ENCODE results near the gene NUP188.
A peak's percentile ranks its signal among the peaks of the same experiment; 100 is the strongest.
"Not testable (repeated sequence)": the region's sequence is repeated elsewhere in the genome, so short reads cannot be mapped to it uniquely, and the experiment has no call there.

Gene NUP188

DNA sequence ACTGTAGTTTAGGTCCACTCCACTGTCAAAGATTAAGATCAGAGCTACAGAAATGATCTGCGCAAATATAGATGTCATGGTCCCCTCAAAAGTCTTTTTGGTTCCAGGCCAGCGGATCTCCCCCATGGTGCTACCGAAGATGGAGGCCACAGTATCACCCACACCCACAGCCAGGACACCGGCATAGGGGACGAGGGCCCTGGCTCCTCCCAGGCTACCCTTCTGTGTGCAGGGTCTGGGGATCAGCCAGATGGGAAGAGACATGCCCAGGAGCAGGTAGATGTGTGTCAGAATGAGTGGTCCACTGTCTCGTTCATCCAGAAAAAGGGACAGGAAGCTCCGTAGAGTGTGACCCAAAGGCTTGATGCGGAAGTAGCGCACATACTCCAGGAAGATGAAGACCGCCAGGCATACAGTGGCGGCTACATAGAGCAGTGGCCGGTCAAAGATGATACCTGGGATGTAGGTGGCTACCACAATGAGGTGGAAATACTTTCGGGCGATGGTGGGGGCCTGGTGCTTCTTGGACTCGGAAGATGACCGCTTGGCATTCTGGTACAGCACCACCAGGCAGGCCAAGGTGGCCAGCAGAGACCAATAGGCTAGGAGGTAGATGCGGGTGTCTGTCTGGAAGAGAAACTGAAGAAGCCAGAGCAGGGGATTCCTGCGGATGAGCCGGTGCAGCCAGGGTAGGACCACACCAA, 1.5 kb upstream of the NUP188 start:
- no peak overlapping the region for H2BK12ac ChIP-seq (ENCODE audit: low read length)
- peaks cover 11% of the 10 kb centered on the region for H3K79me1 ChIP-seq (ENCODE audit: low read length)
- H3K79me2 ChIP-seq (ENCODE audit: control insufficient read depth, insufficient read depth, low read length, poor library complexity) = peaks cover 10% of the 10 kb centered on the region
- no peak overlapping the region for H3K27ac ChIP-seq (ENCODE audit: low read depth, low read length)
- WGBS (ENCODE audit: extremely low coverage, insufficient coverage, insufficient read length) = no CpG with 5 or more reads among the region's 19 CpGs
- H4K91ac ChIP-seq (ENCODE audit: low read depth, low read length) = no peak overlapping the region
- no peak overlapping the region for H3K4me2 ChIP-seq (ENCODE audit: low read length)
- no peak overlapping the region for H4K12ac ChIP-seq (ENCODE audit: low read depth, low read length)
- no peak for DNase-seq
- no peak overlapping the region for H2AFZ ChIP-seq (ENCODE audit: insufficient read depth, low read length, poor library complexity)
- H3K23ac ChIP-seq (ENCODE audit: low read length) = no peak overlapping the region
- H3K4me1 ChIP-seq (ENCODE audit: control insufficient read depth in 1 of 2, insufficient read depth in 2 of 2, low read length in 2 of 2) = peaks cover 14 to 20% of the 10 kb centered on the region in 2 experiments
- H3K4me3 ChIP-seq (ENCODE audit: low read depth, low read length) = no peak overlapping the region
- no peaks in the 10 kb centered on the region for H3K9me3 ChIP-seq (ENCODE audit: insufficient read depth, low read depth, low read length)
- H3K36me3 ChIP-seq (ENCODE audit: control insufficient read depth in 1 of 2, insufficient read depth in 2 of 2, low read length in 2 of 2) = peaks cover 5 to 8% of the 10 kb centered on the region in 2 experiments
- H2BK120ac ChIP-seq (ENCODE audit: insufficient read depth, low read length, poor library complexity) = no peak overlapping the region
- no peak overlapping the region for H3K18ac ChIP-seq (ENCODE audit: low read length)
- H3K27me3 ChIP-seq (ENCODE audit: insufficient read depth, low read length) = no peaks in the 10 kb centered on the region
- no peak overlapping the region for H4K8ac ChIP-seq (ENCODE audit: low read depth, low read length)
- H3K14ac ChIP-seq (ENCODE audit: low read length) = no peak overlapping the region
- no peak overlapping the region for H2BK5ac ChIP-seq (ENCODE audit: low read depth, low read length, poor library complexity)
- H3K9ac ChIP-seq (ENCODE audit: low read length) = no peak overlapping the region
- no peak overlapping the region for H2AK5ac ChIP-seq (ENCODE audit: low read length)
- no peak overlapping the region for H3K4ac ChIP-seq (ENCODE audit: low read depth, low read length)

DNA sequence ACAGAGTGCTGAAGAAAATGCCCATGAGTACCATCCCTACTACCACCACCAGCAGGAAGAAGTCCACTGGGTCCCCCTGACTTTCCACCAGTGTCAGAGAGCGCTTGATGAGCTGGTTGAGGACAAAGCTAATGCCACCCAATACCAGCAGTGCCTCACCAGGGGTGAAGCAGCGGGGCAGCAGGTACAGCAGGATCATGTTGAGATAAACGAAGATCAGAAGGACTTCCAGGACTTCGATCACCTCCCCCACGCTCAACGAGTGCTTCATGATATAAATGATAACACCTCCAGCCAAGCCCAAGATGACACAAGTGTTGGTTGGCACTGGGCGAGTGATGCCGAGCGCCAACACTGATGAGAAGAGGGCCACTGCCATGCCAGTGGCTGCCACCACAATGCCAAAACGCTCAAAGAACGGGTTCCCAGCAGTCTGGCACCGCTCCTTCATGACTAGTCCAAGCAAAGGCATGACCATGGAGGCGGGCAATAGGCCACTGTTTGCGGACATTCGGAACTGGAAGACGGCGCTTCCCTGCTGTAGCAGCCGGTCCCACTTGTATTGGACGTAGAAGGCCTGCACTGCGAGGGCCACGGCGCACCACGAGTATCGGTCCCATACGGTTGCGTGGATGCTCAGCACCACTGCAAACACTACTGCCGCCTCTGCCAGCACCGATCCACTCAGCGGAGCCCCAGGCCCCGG, 775 bp upstream of the NUP188 start:
- Histone ChIP-seq H3K14ac (ENCODE audit: low read length) (peak overlapping the region; percentile 86), H2BK12ac (ENCODE audit: low read length) (no peak overlapping the region), H4K12ac (ENCODE audit: low read depth, low read length) (peak overlapping the region; percentile 89), H3K4me3 (ENCODE audit: low read depth, low read length) (peak overlapping the region; percentile 99), H2AFZ (ENCODE audit: insufficient read depth, low read length, poor library complexity) (peak overlapping the region; percentile 71), H3K9me3 (ENCODE audit: insufficient read depth, low read depth, low read length) (no peaks in the 10 kb centered on the region), H2BK120ac (ENCODE audit: insufficient read depth, low read length, poor library complexity) (peak overlapping the region; percentile 21), H2AK5ac (ENCODE audit: low read length) (peak overlapping the region; percentile 57), H4K8ac (ENCODE audit: low read depth, low read length) (peak overlapping the region; percentile 88), H3K36me3 (ENCODE audit: control insufficient read depth in 1 of 2, insufficient read depth in 2 of 2, low read length in 2 of 2) (peaks cover 5 to 8% of the 10 kb centered on the region in 2 experiments), H3K18ac (ENCODE audit: low read length) (peak overlapping the region; percentile 74), H2BK5ac (ENCODE audit: low read depth, low read length, poor library complexity) (no peak overlapping the region), H3K4me2 (ENCODE audit: low read length) (peak overlapping the region; percentile 80), H3K27me3 (ENCODE audit: insufficient read depth, low read length) (no peaks in the 10 kb centered on the region), H3K23ac (ENCODE audit: low read length) (no peak overlapping the region), H3K9ac (ENCODE audit: low read length) (peak overlapping the region; percentile 96), H3K79me2 (ENCODE audit: control insufficient read depth, insufficient read depth, low read length, poor library complexity) (peaks cover 10% of the 10 kb centered on the region), H3K4me1 (ENCODE audit: control insufficient read depth in 1 of 2, insufficient read depth in 2 of 2, low read length in 2 of 2) (peaks cover 14 to 20% of the 10 kb centered on the region in 2 experiments), H3K4ac (ENCODE audit: low read depth, low read length) (peak overlapping the region; percentile 29), H4K91ac (ENCODE audit: low read depth, low read length) (peak overlapping the region; percentile 71), H3K27ac (ENCODE audit: low read depth, low read length) (peak overlapping the region; percentile 7), H3K79me1 (ENCODE audit: low read length) (peaks cover 11% of the 10 kb centered on the region)
- WGBS (ENCODE audit: extremely low coverage, insufficient coverage, insufficient read length) = no CpG with 5 or more reads among the region's 30 CpGs
- peak in 1 of 2 donors; percentile 19 for DNase-seq

DNA sequence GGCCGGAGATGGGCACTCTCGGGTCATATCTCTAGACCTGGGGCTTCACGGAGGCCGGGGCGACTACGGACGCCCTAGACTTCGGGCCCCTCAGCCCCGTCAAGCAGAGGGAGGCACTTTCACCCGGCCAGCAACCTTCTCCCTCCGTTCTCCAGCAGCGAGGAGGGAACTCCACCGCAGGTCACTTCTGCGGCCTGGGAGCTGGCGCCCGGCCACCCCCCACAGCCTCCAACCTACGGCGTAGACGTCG, 297 bp upstream of the NUP188 start:
- peak overlapping the region; percentile 71 for H2AFZ ChIP-seq (ENCODE audit: insufficient read depth, low read length, poor library complexity)
- peak overlapping the region; percentile 89 for H4K12ac ChIP-seq (ENCODE audit: low read depth, low read length)
- H3K4me1 ChIP-seq (ENCODE audit: control insufficient read depth in 1 of 2, insufficient read depth in 2 of 2, low read length in 2 of 2) = peaks cover 14 to 20% of the 10 kb centered on the region in 2 experiments
- peak overlapping the region; percentile 86 for H3K14ac ChIP-seq (ENCODE audit: low read length)
- H3K18ac ChIP-seq (ENCODE audit: low read length) = peak overlapping the region; percentile 74
- H3K23ac ChIP-seq (ENCODE audit: low read length) = no peak overlapping the region
- H4K8ac ChIP-seq (ENCODE audit: low read depth, low read length) = peak overlapping the region; percentile 88
- WGBS (ENCODE audit: extremely low coverage, insufficient coverage, insufficient read length) = no CpG with 5 or more reads among the region's 20 CpGs
- H3K4ac ChIP-seq (ENCODE audit: low read depth, low read length) = peak overlapping the region; percentile 29
- no peaks in the 10 kb centered on the region for H3K9me3 ChIP-seq (ENCODE audit: insufficient read depth, low read depth, low read length)
- peak overlapping the region; percentile 53 for H2BK5ac ChIP-seq (ENCODE audit: low read depth, low read length, poor library complexity)
- peak overlapping the region; percentile 80 for H3K4me2 ChIP-seq (ENCODE audit: low read length)
- H4K91ac ChIP-seq (ENCODE audit: low read depth, low read length) = peak overlapping the region; percentile 71
- no peak overlapping the region for H2AK5ac ChIP-seq (ENCODE audit: low read length)
- H3K36me3 ChIP-seq (ENCODE audit: control insufficient read depth in 1 of 2, insufficient read depth in 2 of 2, low read length in 2 of 2) = peaks cover 7 to 8% of the 10 kb centered on the region in 2 experiments
- H2BK12ac ChIP-seq (ENCODE audit: low read length) = no peak overlapping the region
- peak overlapping the region; percentile 7 for H3K27ac ChIP-seq (ENCODE audit: low read depth, low read length)
- peak overlapping the region; percentile 21 for H2BK120ac ChIP-seq (ENCODE audit: insufficient read depth, low read length, poor library complexity)
- peaks cover 11% of the 10 kb centered on the region for H3K79me1 ChIP-seq (ENCODE audit: low read length)
- no peaks in the 10 kb centered on the region for H3K27me3 ChIP-seq (ENCODE audit: insufficient read depth, low read length)
- no peak for DNase-seq
- H3K79me2 ChIP-seq (ENCODE audit: control insufficient read depth, insufficient read depth, low read length, poor library complexity) = peaks cover 10% of the 10 kb centered on the region
- H3K4me3 ChIP-seq (ENCODE audit: low read depth, low read length) = peak overlapping the region; percentile 99
- H3K9ac ChIP-seq (ENCODE audit: low read length) = peak overlapping the region; percentile 96

- not testable (repeated sequence) for DNase-seq; H2BK12ac ChIP-seq (ENCODE audit: low read length); H4K12ac ChIP-seq (ENCODE audit: low read depth, low read length); H2BK120ac ChIP-seq (ENCODE audit: insufficient read depth, low read length, poor library complexity); H3K4me1 ChIP-seq (ENCODE audit: control insufficient read depth in 1 of 2, insufficient read depth in 2 of 2, low read length in 2 of 2); H2BK5ac ChIP-seq (ENCODE audit: low read depth, low read length, poor library complexity); H4K91ac ChIP-seq (ENCODE audit: low read depth, low read length); H3K4me3 ChIP-seq (ENCODE audit: low read depth, low read length); H4K8ac ChIP-seq (ENCODE audit: low read depth, low read length); H3K18ac ChIP-seq (ENCODE audit: low read length); H3K9ac ChIP-seq (ENCODE audit: low read length); H3K14ac ChIP-seq (ENCODE audit: low read length); H3K4ac ChIP-seq (ENCODE audit: low read depth, low read length); H3K79me1 ChIP-seq (ENCODE audit: low read length); H3K4me2 ChIP-seq (ENCODE audit: low read length); H3K79me2 ChIP-seq (ENCODE audit: control insufficient read depth, insufficient read depth, low read length, poor library complexity); H2AFZ ChIP-seq (ENCODE audit: insufficient read depth, low read length, poor library complexity); H3K27ac ChIP-seq (ENCODE audit: low read depth, low read length); H2AK5ac ChIP-seq (ENCODE audit: low read length); H3K23ac ChIP-seq (ENCODE audit: low read length); H3K9me3 ChIP-seq (ENCODE audit: insufficient read depth, low read depth, low read length); H3K27me3 ChIP-seq (ENCODE audit: insufficient read depth, low read length)
- H3K36me3 ChIP-seq (ENCODE audit: control insufficient read depth in 1 of 2, insufficient read depth in 2 of 2, low read length in 2 of 2) = peaks cover 12 to 22% of the 10 kb centered on the region in 2 experiments
- WGBS (ENCODE audit: extremely low coverage, insufficient coverage, insufficient read length) = no CpG with 5 or more reads among the region's 9 CpGs
Observed at GRCh38 chr9:128961403-128961802, 13.9 kb downstream of the NUP188 start.
